ENCODE measurements around the gene FLRT2. TPM values are rescaled to one million over a fixed set of nuclear protein-coding genes. Genes with fewer than 3 reads are reported as not detected.

The FLRT2 gene
- total RNA-seq, 1 experiment from 2014 or later: 4.5 TPM

GRCh38 chr14:85625925-85626585, 96.1 kb downstream of the FLRT2 start:
- intact Hi-C loops (cut with micrococcal nuclease; ENCODE audit: unreplicated experiment): no loop called here
- H3K27me3 ChIP-seq (ENCODE audit: control insufficient read depth, insufficient read depth, low read length): no peaks in the 10 kb centered on the region
- CTCF ChIA-PET: no interaction called here

DNA sequence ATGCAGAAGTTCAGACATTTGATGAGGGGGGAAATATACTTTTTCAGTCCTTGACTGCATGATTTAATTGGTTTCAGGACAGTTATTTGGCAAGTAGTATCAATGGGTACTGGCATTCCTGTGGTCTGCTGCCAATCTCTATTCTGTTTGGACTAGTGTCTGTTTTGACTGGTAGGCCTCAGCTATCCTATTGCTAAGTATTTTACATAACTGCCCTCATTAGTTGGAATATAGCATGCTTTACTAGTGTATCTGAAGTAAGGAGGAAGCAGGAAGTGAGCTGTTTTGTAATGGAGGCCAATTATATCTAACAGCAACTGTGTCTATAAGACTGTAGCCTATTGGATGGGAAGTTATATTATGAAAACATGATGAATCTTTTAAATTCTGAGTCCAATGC, 104.3 kb downstream of the FLRT2 start:
- H3K9me3 ChIP-seq (ENCODE audit: control insufficient read depth, insufficient read depth, low read depth, low read length): no peaks in the 10 kb centered on the region
- DNase-seq (ENCODE audit: low read depth, low spot score): no peak
- intact Hi-C loops (cut with micrococcal nuclease; ENCODE audit: unreplicated experiment) (no loop called here), in situ Hi-C loops (cut with HindIII; ENCODE audit: low pct_unique_long_range_greater_than_20kb, low sequenced_read_pairs) (no loop called here)
- no peak overlapping the region for H3K4me3 ChIP-seq (ENCODE audit: low read depth in 2 of 2, low read length in 2 of 2)
- POLR2A ChIA-PET: no interaction called here
- CTCF ChIA-PET: no interaction called here
- no peak overlapping the region for H3K27ac ChIP-seq (ENCODE audit: low read length)
- BruUV-seq (replicated peaks): no TSS peak
- H3K27me3 ChIP-seq (ENCODE audit: control insufficient read depth, insufficient read depth, low read length): no peaks in the 10 kb centered on the region
- H3K36me3 ChIP-seq (ENCODE audit: control insufficient read depth, insufficient read depth, low read length): no peaks in the 10 kb centered on the region
- ATAC-seq: no peak
- TF ChIP-seq, protein P1, sequence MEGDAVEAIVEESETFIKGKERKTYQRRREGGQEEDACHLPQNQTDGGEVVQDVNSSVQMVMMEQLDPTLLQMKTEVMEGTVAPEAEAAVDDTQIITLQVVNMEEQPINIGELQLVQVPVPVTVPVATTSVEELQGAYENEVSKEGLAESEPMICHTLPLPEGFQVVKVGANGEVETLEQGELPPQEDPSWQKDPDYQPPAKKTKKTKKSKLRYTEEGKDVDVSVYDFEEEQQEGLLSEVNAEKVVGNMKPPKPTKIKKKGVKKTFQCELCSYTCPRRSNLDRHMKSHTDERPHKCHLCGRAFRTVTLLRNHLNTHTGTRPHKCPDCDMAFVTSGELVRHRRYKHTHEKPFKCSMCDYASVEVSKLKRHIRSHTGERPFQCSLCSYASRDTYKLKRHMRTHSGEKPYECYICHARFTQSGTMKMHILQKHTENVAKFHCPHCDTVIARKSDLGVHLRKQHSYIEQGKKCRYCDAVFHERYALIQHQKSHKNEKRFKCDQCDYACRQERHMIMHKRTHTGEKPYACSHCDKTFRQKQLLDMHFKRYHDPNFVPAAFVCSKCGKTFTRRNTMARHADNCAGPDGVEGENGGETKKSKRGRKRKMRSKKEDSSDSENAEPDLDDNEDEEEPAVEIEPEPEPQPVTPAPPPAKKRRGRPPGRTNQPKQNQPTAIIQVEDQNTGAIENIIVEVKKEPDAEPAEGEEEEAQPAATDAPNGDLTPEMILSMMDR (IDR thresholded peaks at IDR 0.05): no peak
- no peak for TF ChIP-seq SIN3A (IDR thresholded peaks at IDR 0.05; ENCODE audit: borderline replicate concordance, insufficient read depth, low read depth, low read length)
- TF ChIP-seq, protein P2, sequence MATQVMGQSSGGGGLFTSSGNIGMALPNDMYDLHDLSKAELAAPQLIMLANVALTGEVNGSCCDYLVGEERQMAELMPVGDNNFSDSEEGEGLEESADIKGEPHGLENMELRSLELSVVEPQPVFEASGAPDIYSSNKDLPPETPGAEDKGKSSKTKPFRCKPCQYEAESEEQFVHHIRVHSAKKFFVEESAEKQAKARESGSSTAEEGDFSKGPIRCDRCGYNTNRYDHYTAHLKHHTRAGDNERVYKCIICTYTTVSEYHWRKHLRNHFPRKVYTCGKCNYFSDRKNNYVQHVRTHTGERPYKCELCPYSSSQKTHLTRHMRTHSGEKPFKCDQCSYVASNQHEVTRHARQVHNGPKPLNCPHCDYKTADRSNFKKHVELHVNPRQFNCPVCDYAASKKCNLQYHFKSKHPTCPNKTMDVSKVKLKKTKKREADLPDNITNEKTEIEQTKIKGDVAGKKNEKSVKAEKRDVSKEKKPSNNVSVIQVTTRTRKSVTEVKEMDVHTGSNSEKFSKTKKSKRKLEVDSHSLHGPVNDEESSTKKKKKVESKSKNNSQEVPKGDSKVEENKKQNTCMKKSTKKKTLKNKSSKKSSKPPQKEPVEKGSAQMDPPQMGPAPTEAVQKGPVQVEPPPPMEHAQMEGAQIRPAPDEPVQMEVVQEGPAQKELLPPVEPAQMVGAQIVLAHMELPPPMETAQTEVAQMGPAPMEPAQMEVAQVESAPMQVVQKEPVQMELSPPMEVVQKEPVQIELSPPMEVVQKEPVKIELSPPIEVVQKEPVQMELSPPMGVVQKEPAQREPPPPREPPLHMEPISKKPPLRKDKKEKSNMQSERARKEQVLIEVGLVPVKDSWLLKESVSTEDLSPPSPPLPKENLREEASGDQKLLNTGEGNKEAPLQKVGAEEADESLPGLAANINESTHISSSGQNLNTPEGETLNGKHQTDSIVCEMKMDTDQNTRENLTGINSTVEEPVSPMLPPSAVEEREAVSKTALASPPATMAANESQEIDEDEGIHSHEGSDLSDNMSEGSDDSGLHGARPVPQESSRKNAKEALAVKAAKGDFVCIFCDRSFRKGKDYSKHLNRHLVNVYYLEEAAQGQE (IDR thresholded peaks at IDR 0.05; ENCODE audit: insufficient read depth in 1 of 2, low read depth in 2 of 2, low read length in 1 of 2): no peak
- no peak for TF ChIP-seq TCF7L2 (IDR thresholded peaks at IDR 0.05; ENCODE audit: low read depth, low read length)
- TF ChIP-seq POLR2AphosphoS5 (IDR thresholded peaks at IDR 0.05; ENCODE audit: low read depth, low read length): no peak
- H3K4me1 ChIP-seq (ENCODE audit: control insufficient read depth, insufficient read depth, low read length): no peaks in the 10 kb centered on the region

More at GRCh38 chr14:85625925-85626585, 96.1 kb downstream of the FLRT2 start:
- Histone ChIP-seq H3K9me3 (ENCODE audit: control insufficient read depth, insufficient read depth, low read depth, low read length) (no peaks in the 10 kb centered on the region), H3K27ac (ENCODE audit: low read length) (no peak overlapping the region), H3K4me3 (ENCODE audit: low read depth in 2 of 2, low read length in 2 of 2) (no peak overlapping the region), H3K36me3 (ENCODE audit: control insufficient read depth, insufficient read depth, low read length) (no peaks in the 10 kb centered on the region), H3K4me1 (ENCODE audit: control insufficient read depth, insufficient read depth, low read length) (no peaks in the 10 kb centered on the region)
- no TSS peak for BruUV-seq (replicated peaks)
- no peak for ATAC-seq
- no peak for DNase-seq (ENCODE audit: low read depth, low spot score)
- POLR2A ChIA-PET: no interaction called here
- TF ChIP-seq POLR2AphosphoS5 (IDR thresholded peaks at IDR 0.05; ENCODE audit: low read depth, low read length): no peak
- TF ChIP-seq, protein P1 (IDR thresholded peaks at IDR 0.05): no peak
- TF ChIP-seq, protein P2 (IDR thresholded peaks at IDR 0.05; ENCODE audit: insufficient read depth in 1 of 2, low read depth in 2 of 2, low read length in 1 of 2): no peak
- TF ChIP-seq TCF7L2 (IDR thresholded peaks at IDR 0.05; ENCODE audit: low read depth, low read length): no peak
- TF ChIP-seq SIN3A (IDR thresholded peaks at IDR 0.05; ENCODE audit: borderline replicate concordance, insufficient read depth, low read depth, low read length): no peak
- in situ Hi-C loops (cut with HindIII; ENCODE audit: low pct_unique_long_range_greater_than_20kb, low sequenced_read_pairs): no loop called here
